Testis (tissue), 3 donors: ENCODE results near the gene THTPA. TPM values are rescaled to one million over a fixed set of nuclear protein-coding genes. Genes with fewer than 3 reads are reported as not detected.
"Not testable (repeated sequence)": the region's sequence is repeated elsewhere in the genome, so short reads cannot be mapped to it uniquely, and the experiment has no call there.

Experiments
- DNase-seq: peaks from one replicate; pipeline ENCODE4 v3.0.0-alpha.2; 2019
- H3K27ac ChIP-seq, 2 donors: fragments of 200-600 bp; sonication (generic); one replicate each; pipeline ENCODE4 v1.5.1; 2019
- H3K27me3 ChIP-seq: fragments of 200-600 bp; sonication (generic); one replicate; pipeline ENCODE4 v1.5.1; 2019
- H3K36me3 ChIP-seq: fragments of 200-600 bp; sonication (generic); one replicate; pipeline ENCODE4 v1.5.1; 2017; ENCODE audit warnings: low read depth; ENCODE audit errors: missing control alignments
- H3K4me1 ChIP-seq: fragments of 200-600 bp; sonication (generic); one replicate; pipeline ENCODE4 v1.5.1; 2019
- H3K4me3 ChIP-seq, 2 donors: fragments of 200-600 bp; sonication (generic); one replicate each; pipeline ENCODE4 v1.5.1; 2017 to 2019
- H3K9me3 ChIP-seq: fragments of 200-600 bp; sonication (generic); one replicate; pipeline ENCODE4 v1.5.1; 2017
- CTCF ChIP-seq, 3 experiments: fragments of 450-650 bp in 2 of 3; fragments of 200-600 bp in 1 of 3; sonication (generic) in 1 of 3; IDR thresholded peaks; one replicate each; pipeline ENCODE4 v1.5.1; 2016 to 2019; ENCODE audit warnings: antibody characterized with exemption in 3 of 3, mild to moderate bottlenecking in 2 of 3, moderate library complexity in 1 of 3
- POLR2A ChIP-seq: fragments of 450-650 bp; IDR thresholded peaks from one replicate; pipeline ENCODE4 v1.6.1; 2017; ENCODE audit warnings: antibody characterized with exemption, mild to moderate bottlenecking, moderate library complexity
- WGBS, 2 donors: methylation state at CpG; one replicate each; pipeline ENCODE4 v1.1.5; 2018; 5-methylcytosine and 5-hydroxymethylcytosine counted together
- intact Hi-C: fragments of 100-400 bp; cut with DNase I; formaldehyde crosslinking; loops from one replicate; pipeline ENCODE4 v1.15.1; 2023; ENCODE audit warnings: low total_unique reads
- polyA plus RNA-seq: library from polyadenylated mRNA; stranded (reverse); fragments of 350-450 nt; fragmentation: Illumina TruSeq; extraction: RNeasy Lipid Tissue Mini Kit (QIAGEN cat#74804); gene quantifications from one replicate; pipeline ENCODE4 v1.2.3, GENCODE V29; 2014; ENCODE audit warnings: low read depth, low replicate concordance; ENCODE audit not compliant: insufficient read depth
- total RNA-seq, 2 donors: library from RNA; depleted of rRNA; stranded (reverse); fragments of >200 nt; gene quantifications; one replicate each; pipeline ENCODE4 v1.2.3, GENCODE V29; 2016

The THTPA gene
- total and polyA plus RNA-seq, 3 donors from 2014 or later = 25.1 to 60.3 (median 34.9) TPM

- peaks cover 4% of the 10 kb centered on the region for H3K27me3 ChIP-seq
These were observed 23.7 kb downstream of the THTPA start for GRCh38 chr14:23579739-23580138.

GRCh38 chr14:23580152-23580926 is 24.3 kb downstream of the THTPA start:
- TF ChIP-seq POLR2A (no peak), CTCF (IDR thresholded peaks at IDR 0.05) (no peak)
- Histone ChIP-seq H3K27ac (no peak overlapping the region), H3K4me1 (no peaks in the 10 kb centered on the region), H3K9me3 (no peaks in the 10 kb centered on the region), H3K27me3 (peaks cover 4% of the 10 kb centered on the region), H3K36me3 (no peaks in the 10 kb centered on the region), H3K4me3 (no peak overlapping the region)
- WGBS, 2 donors = 88 to 94% methylated on average over 9 to 24 of the region's 24 CpGs
- intact Hi-C loops = no loop called here
- DNase-seq = peak; percentile 7

More at GRCh38 chr14:23579739-23580138, 23.7 kb downstream of the THTPA start:
- intact Hi-C loops = no loop called here
- no peaks in the 10 kb centered on the region for H3K36me3 ChIP-seq
- no peak for DNase-seq
- H3K4me3 ChIP-seq = no peak overlapping the region
- TF ChIP-seq CTCF (IDR thresholded peaks at IDR 0.05) (no peak), POLR2A (no peak)
- H3K27ac ChIP-seq = no peak overlapping the region
- H3K4me1 ChIP-seq = no peaks in the 10 kb centered on the region
- no peaks in the 10 kb centered on the region for H3K9me3 ChIP-seq

GRCh38 chr14:23580948-23581281 is 24.8 kb downstream of the THTPA start:
- TF ChIP-seq POLR2A (no peak), CTCF (IDR thresholded peaks at IDR 0.05) (no peak)
- no peaks in the 10 kb centered on the region for H3K9me3 ChIP-seq
- DNase-seq = peak; percentile 0
- 94 to 97% methylated on average over 6 of the region's 8 CpGs for WGBS, 2 donors
- no peak overlapping the region for H3K4me3 ChIP-seq
- H3K4me1 ChIP-seq = no peaks in the 10 kb centered on the region
- intact Hi-C loops = no loop called here
- no peaks in the 10 kb centered on the region for H3K36me3 ChIP-seq
- no peak overlapping the region for H3K27ac ChIP-seq
- peaks cover 4% of the 10 kb centered on the region for H3K27me3 ChIP-seq

- no peak for DNase-seq
- WGBS, 2 donors = 86 to 88% methylated on average over 3 of the region's 3 CpGs
- no peaks in the 10 kb centered on the region for H3K27me3 ChIP-seq
- H3K4me1 ChIP-seq = no peaks in the 10 kb centered on the region
- H3K27ac ChIP-seq = no peak overlapping the region
- H3K36me3 ChIP-seq = no peaks in the 10 kb centered on the region
- no peaks in the 10 kb centered on the region for H3K9me3 ChIP-seq
- intact Hi-C loops = no loop called here
- TF ChIP-seq CTCF (IDR thresholded peaks at IDR 0.05) (no peak), POLR2A (no peak)
- no peak overlapping the region for H3K4me3 ChIP-seq
These were observed 27.1 kb downstream of the THTPA start for GRCh38 chr14:23582906-23583760.

- DNase-seq = peak; percentile 28
- H3K4me3 ChIP-seq, H3K4me1 ChIP-seq, intact Hi-C loops, H3K27me3 ChIP-seq, H3K36me3 ChIP-seq, H3K27ac ChIP-seq, H3K9me3 ChIP-seq: not testable (repeated sequence)
- WGBS, 2 donors = 79 to 80% methylated on average over 21 to 25 of the region's 25 CpGs
These were observed 27.9 kb downstream of the THTPA start for GRCh38 chr14:23583761-23584526.

GRCh38 chr14:23584527-23585203 is 28.6 kb downstream of the THTPA start:
- H3K4me1 ChIP-seq, intact Hi-C loops, H3K27ac ChIP-seq, H3K27me3 ChIP-seq, H3K9me3 ChIP-seq, H3K36me3 ChIP-seq, DNase-seq, H3K4me3 ChIP-seq: not testable (repeated sequence)
- 72 to 77% methylated on average over 20 to 22 of the region's 26 CpGs for WGBS, 2 donors
